ENCODE data around the gene SEZ6L.

SEZ6L gene

GRCh38 chr22:26225207-26225606 is 55.9 kb downstream of the SEZ6L start:
- TF ChIP-seq TCF12 (IDR thresholded peaks at IDR 0.05; ENCODE audit: low read depth) (no peak), USF1 (IDR thresholded peaks at IDR 0.05) (no peak), FOXM1 (IDR thresholded peaks at IDR 0.05; ENCODE audit: borderline replicate concordance, low read depth) (no peak), EGR1 (IDR thresholded peaks at IDR 0.05) (no peak)

GRCh38 chr22:26226538-26227297 is 57.5 kb downstream of the SEZ6L start:
- TF ChIP-seq CREB1 (IDR thresholded peaks at IDR 0.05; ENCODE audit: low read depth): no peak
- TF ChIP-seq USF1 (IDR thresholded peaks at IDR 0.05): no peak
- no peak for TF ChIP-seq CEBPB (IDR thresholded peaks at IDR 0.05)
- TF ChIP-seq FOXM1 (IDR thresholded peaks at IDR 0.05; ENCODE audit: borderline replicate concordance, low read depth): no peak
- no peak for TF ChIP-seq EGR1 (IDR thresholded peaks at IDR 0.05)

- TF ChIP-seq TCF12 (IDR thresholded peaks at IDR 0.05; ENCODE audit: low read depth) (no peak), USF1 (IDR thresholded peaks at IDR 0.05) (no peak), ZBTB7A (IDR thresholded peaks at IDR 0.05; ENCODE audit: low read depth) (no peak), RAD21 (IDR thresholded peaks at IDR 0.05; ENCODE audit: low read depth) (no peak), EGR1 (IDR thresholded peaks at IDR 0.05) (no peak), TEAD4 (IDR thresholded peaks at IDR 0.05) (no peak), CEBPB (IDR thresholded peaks at IDR 0.05) (no peak)
These were observed 60.6 kb downstream of the SEZ6L start for GRCh38 chr22:26229910-26230309.

- no peak for TF ChIP-seq TCF12 (IDR thresholded peaks at IDR 0.05; ENCODE audit: low read depth)
- no peak for TF ChIP-seq NFIC (IDR thresholded peaks at IDR 0.05)
- TF ChIP-seq REST (IDR thresholded peaks at IDR 0.05; ENCODE audit: low read depth): no peak
- no peak for TF ChIP-seq TAF1 (IDR thresholded peaks at IDR 0.05; ENCODE audit: low read depth)
- no peak for TF ChIP-seq CREB1 (IDR thresholded peaks at IDR 0.05; ENCODE audit: low read depth)
- no peak for TF ChIP-seq EP300 (IDR thresholded peaks at IDR 0.05; ENCODE audit: borderline replicate concordance)
- no peak for TF ChIP-seq RAD21 (IDR thresholded peaks at IDR 0.05; ENCODE audit: low read depth)
- TF ChIP-seq YY1 (IDR thresholded peaks at IDR 0.05; ENCODE audit: low read depth): no peak
- TF ChIP-seq TEAD4 (IDR thresholded peaks at IDR 0.05): no peak
- no peak for TF ChIP-seq USF1 (IDR thresholded peaks at IDR 0.05)
- TF ChIP-seq ZBTB7A (IDR thresholded peaks at IDR 0.05; ENCODE audit: low read depth): no peak
- no peak for TF ChIP-seq CEBPB (IDR thresholded peaks at IDR 0.05)
These were observed 65.0 kb downstream of the SEZ6L start for GRCh38 chr22:26234296-26234695.

GRCh38 chr22:26235792-26236487 is 66.7 kb downstream of the SEZ6L start:
- TF ChIP-seq EP300 (IDR thresholded peaks at IDR 0.05; ENCODE audit: borderline replicate concordance) (no peak), ZBTB7A (IDR thresholded peaks at IDR 0.05; ENCODE audit: low read depth) (no peak), CREB1 (IDR thresholded peaks at IDR 0.05; ENCODE audit: low read depth) (no peak), YY1 (IDR thresholded peaks at IDR 0.05; ENCODE audit: low read depth) (no peak), EGR1 (IDR thresholded peaks at IDR 0.05) (no peak), CEBPB (IDR thresholded peaks at IDR 0.05) (no peak), TCF12 (IDR thresholded peaks at IDR 0.05; ENCODE audit: low read depth) (no peak), REST (IDR thresholded peaks at IDR 0.05; ENCODE audit: low read depth) (no peak), TEAD4 (IDR thresholded peaks at IDR 0.05) (no peak), RAD21 (IDR thresholded peaks at IDR 0.05; ENCODE audit: low read depth) (no peak), USF1 (IDR thresholded peaks at IDR 0.05) (no peak), MAX (IDR thresholded peaks at IDR 0.05) (no peak), TAF1 (IDR thresholded peaks at IDR 0.05; ENCODE audit: low read depth) (no peak), FOXM1 (IDR thresholded peaks at IDR 0.05; ENCODE audit: borderline replicate concordance, low read depth) (no peak), NFIC (IDR thresholded peaks at IDR 0.05) (no peak)
